GOT3 (cell line): Measurements from ENCODE around the gene GRIN2C.

ENCODE experiments used
- DNase-seq: peaks from one replicate; lab custom pipeline; 2025; ENCODE audit warnings: mixed read lengths; lab: John Stamatoyannopoulos, UW

The GRIN2C gene

GRCh38 chr17:74821655-74822334, 37.9 kb downstream of the GRIN2C start:
- DNase-seq = no peak

- DNase-seq = no peak
Observed at GRCh38 chr17:74819801-74820436, 39.8 kb downstream of the GRIN2C start.

GRCh38 chr17:74818291-74818938, 41.3 kb downstream of the GRIN2C start:
- no peak for DNase-seq

- no peak for DNase-seq
Observed at GRCh38 chr17:74816905-74817620, 42.6 kb downstream of the GRIN2C start.

GRCh38 chr17:74815550-74816370, 43.9 kb downstream of the GRIN2C start:
- no peak for DNase-seq

- no peak for DNase-seq
Observed at GRCh38 chr17:74815067-74815466, 44.6 kb downstream of the GRIN2C start.

GRCh38 chr17:74814453-74814852, 45.2 kb downstream of the GRIN2C start:
- no peak for DNase-seq

GRCh38 chr17:74812109-74813009, 47.3 kb downstream of the GRIN2C start:
- no peak for DNase-seq

GRCh38 chr17:74810699-74811485, 48.8 kb downstream of the GRIN2C start:
- no peak for DNase-seq

- DNase-seq = no peak
Observed at GRCh38 chr17:74808714-74809430, 50.8 kb downstream of the GRIN2C start.

GRCh38 chr17:74807925-74808324, 51.8 kb downstream of the GRIN2C start:
- no peak for DNase-seq

GRCh38 chr17:74807441-74807840, 52.2 kb downstream of the GRIN2C start:
- no peak for DNase-seq

- DNase-seq = no peak
Observed at GRCh38 chr17:74806334-74806733, 53.4 kb downstream of the GRIN2C start.

GRCh38 chr17:74805591-74805991, 54.1 kb downstream of the GRIN2C start:
- no peak for DNase-seq

- DNase-seq = no peak
Observed at GRCh38 chr17:74804683-74805082, 55.0 kb downstream of the GRIN2C start.

GRCh38 chr17:74803971-74804370, 55.7 kb downstream of the GRIN2C start:
- DNase-seq = no peak

- DNase-seq = no peak
Observed at GRCh38 chr17:74803388-74803930, 56.2 kb downstream of the GRIN2C start.

- no peak for DNase-seq
Observed at GRCh38 chr17:74801896-74802295, 57.8 kb downstream of the GRIN2C start.

GRCh38 chr17:74800531-74800930, 59.2 kb downstream of the GRIN2C start:
- no peak for DNase-seq
